GM18526 (cell line): ENCODE results near the gene GPBP1.

Experiments used
- POLR2A ChIP-seq: IDR thresholded peaks from 3 replicates; pipeline ENCODE4 v1.6.1; 2011; ENCODE audit not compliant: insufficient read length; ENCODE audit errors: extremely low read depth

GPBP1 gene

GRCh38 chr5:57194653-57195052 is 20.8 kb downstream of the GPBP1 start:
- no peak for TF ChIP-seq POLR2A

GRCh38 chr5:57195060-57195459 is 21.2 kb downstream of the GPBP1 start:
- TF ChIP-seq POLR2A, result no peak

GRCh38 chr5:57199866-57200265 is 26.0 kb downstream of the GPBP1 start:
- TF ChIP-seq POLR2A, result no peak

GRCh38 chr5:57202811-57203210 is 29.0 kb downstream of the GPBP1 start:
- no peak for TF ChIP-seq POLR2A

- TF ChIP-seq POLR2A, result no peak
These were observed 33.3 kb downstream of the GPBP1 start for GRCh38 chr5:57207007-57207653.

GRCh38 chr5:57207681-57208080 is 33.8 kb downstream of the GPBP1 start:
- no peak for TF ChIP-seq POLR2A

GRCh38 chr5:57209316-57210040 is 35.6 kb downstream of the GPBP1 start:
- no peak for TF ChIP-seq POLR2A

GRCh38 chr5:57210633-57211032 is 36.8 kb downstream of the GPBP1 start:
- no peak for TF ChIP-seq POLR2A

GRCh38 chr5:57211039-57211438 is 37.2 kb downstream of the GPBP1 start:
- TF ChIP-seq POLR2A, result no peak

- no peak for TF ChIP-seq POLR2A
These were observed 41.9 kb downstream of the GPBP1 start for GRCh38 chr5:57215629-57216195.

- no peak for TF ChIP-seq POLR2A
These were observed 42.9 kb downstream of the GPBP1 start for GRCh38 chr5:57216714-57217113.

GRCh38 chr5:57219386-57219785 is 45.5 kb downstream of the GPBP1 start:
- no peak for TF ChIP-seq POLR2A

- no peak for TF ChIP-seq POLR2A
These were observed 47.2 kb downstream of the GPBP1 start for GRCh38 chr5:57221049-57221568.

- no peak for TF ChIP-seq POLR2A
These were observed 51.7 kb downstream of the GPBP1 start for GRCh38 chr5:57225553-57225952.

GRCh38 chr5:57229313-57229712 is 55.5 kb downstream of the GPBP1 start:
- TF ChIP-seq POLR2A, result no peak

- TF ChIP-seq POLR2A, result no peak
These were observed 57.7 kb downstream of the GPBP1 start for GRCh38 chr5:57231607-57232006.
